Chondrocyte (in vitro differentiated cells): ENCODE measurements around the gene ZFYVE19. TPM values are rescaled to one million over a fixed set of nuclear protein-coding genes. Genes with fewer than 3 reads are reported as not detected.

ENCODE experiments used
- DNase-seq: peaks from one replicate; pipeline ENCODE4 v3.0.0; 2021; ENCODE audit warnings: mixed read lengths, low spot score
- H3K27ac Mint-ChIP-seq: one replicate; pipeline ENCODE4 v1.8.0; 2021; ENCODE audit warnings: mild to moderate bottlenecking, moderate library complexity, mixed read lengths; ENCODE audit not compliant: unreplicated experiment
- H3K27me3 Mint-ChIP-seq: 2 replicates; pipeline ENCODE4 v1.8.0; 2021; ENCODE audit warnings: low read depth, mixed read lengths
- H3K36me3 Mint-ChIP-seq: 2 replicates; pipeline ENCODE4 v1.8.0; 2021; ENCODE audit warnings: low read depth, mixed read lengths
- H3K4me1 Mint-ChIP-seq: 2 replicates; pipeline ENCODE4 v1.8.0; 2021; ENCODE audit warnings: low read depth, mild to moderate bottlenecking, mixed read lengths
- H3K4me3 Mint-ChIP-seq: one replicate; pipeline ENCODE4 v1.8.0; 2021; ENCODE audit warnings: mild to moderate bottlenecking, moderate library complexity, mixed read lengths; ENCODE audit not compliant: unreplicated experiment
- H3K9me3 Mint-ChIP-seq: 2 replicates; pipeline ENCODE4 v1.8.0; 2021; ENCODE audit warnings: low read depth, mixed read lengths
- total RNA-seq: library from RNA; stranded (reverse); gene quantifications from 3 replicates; pipeline ENCODE4 v1.2.1, GENCODE V29; 2021
- TF ChIP-seq, protein P1 (sequence below): fragments of 200-600 bp; sonication (generic); IDR thresholded peaks from 2 replicates; pipeline ENCODE4 v1.5.0; 2021; ENCODE audit warnings: antibody characterized with exemption, mild to moderate bottlenecking, moderate library complexity

Gene ZFYVE19
- total RNA-seq, 1 donor from 2014 or later, result 15.5 TPM

- Mint-ChIP-seq H3K36me3 (peaks cover 17% of the 10 kb centered on the region), H3K4me1 (peaks cover 20% of the 10 kb centered on the region), H3K27me3 (no peaks in the 10 kb centered on the region), H3K27ac (no peak overlapping the region), H3K4me3 (no peak overlapping the region), H3K9me3 (no peaks in the 10 kb centered on the region)
- no peak for DNase-seq
- TF ChIP-seq, protein P1, sequence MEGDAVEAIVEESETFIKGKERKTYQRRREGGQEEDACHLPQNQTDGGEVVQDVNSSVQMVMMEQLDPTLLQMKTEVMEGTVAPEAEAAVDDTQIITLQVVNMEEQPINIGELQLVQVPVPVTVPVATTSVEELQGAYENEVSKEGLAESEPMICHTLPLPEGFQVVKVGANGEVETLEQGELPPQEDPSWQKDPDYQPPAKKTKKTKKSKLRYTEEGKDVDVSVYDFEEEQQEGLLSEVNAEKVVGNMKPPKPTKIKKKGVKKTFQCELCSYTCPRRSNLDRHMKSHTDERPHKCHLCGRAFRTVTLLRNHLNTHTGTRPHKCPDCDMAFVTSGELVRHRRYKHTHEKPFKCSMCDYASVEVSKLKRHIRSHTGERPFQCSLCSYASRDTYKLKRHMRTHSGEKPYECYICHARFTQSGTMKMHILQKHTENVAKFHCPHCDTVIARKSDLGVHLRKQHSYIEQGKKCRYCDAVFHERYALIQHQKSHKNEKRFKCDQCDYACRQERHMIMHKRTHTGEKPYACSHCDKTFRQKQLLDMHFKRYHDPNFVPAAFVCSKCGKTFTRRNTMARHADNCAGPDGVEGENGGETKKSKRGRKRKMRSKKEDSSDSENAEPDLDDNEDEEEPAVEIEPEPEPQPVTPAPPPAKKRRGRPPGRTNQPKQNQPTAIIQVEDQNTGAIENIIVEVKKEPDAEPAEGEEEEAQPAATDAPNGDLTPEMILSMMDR, result no peak
Observed at GRCh38 chr15:40773496-40773895, 33.4 kb upstream of the ZFYVE19 start.

DNA sequence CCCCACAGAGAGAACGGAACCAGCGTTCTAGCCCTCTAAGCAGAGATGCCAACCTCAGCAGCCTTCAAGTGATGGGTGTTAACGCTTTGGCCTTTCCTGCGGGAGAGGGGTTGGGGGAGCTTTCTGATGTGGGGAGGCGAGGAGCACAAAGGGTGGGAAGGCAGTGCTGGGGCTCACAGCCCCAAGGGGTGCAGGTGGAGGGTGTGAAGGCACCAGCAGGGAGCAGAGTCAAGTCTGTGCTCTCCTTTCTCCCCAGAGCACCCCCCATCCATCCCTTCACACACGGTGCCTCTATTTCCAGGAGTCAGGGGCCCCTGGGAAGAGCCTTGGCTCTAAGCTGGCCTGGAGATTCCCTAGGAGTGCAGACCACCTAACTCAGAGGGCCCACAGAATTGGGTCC is 33.0 kb upstream of the ZFYVE19 start:
- DNase-seq, result no peak
- H3K4me1 Mint-ChIP-seq, result peaks cover 20% of the 10 kb centered on the region
- H3K27ac Mint-ChIP-seq, result no peak overlapping the region
- H3K9me3 Mint-ChIP-seq, result no peaks in the 10 kb centered on the region
- TF ChIP-seq, protein P1, result no peak
- H3K36me3 Mint-ChIP-seq, result peaks cover 17% of the 10 kb centered on the region
- H3K4me3 Mint-ChIP-seq, result no peak overlapping the region
- no peaks in the 10 kb centered on the region for H3K27me3 Mint-ChIP-seq

DNA sequence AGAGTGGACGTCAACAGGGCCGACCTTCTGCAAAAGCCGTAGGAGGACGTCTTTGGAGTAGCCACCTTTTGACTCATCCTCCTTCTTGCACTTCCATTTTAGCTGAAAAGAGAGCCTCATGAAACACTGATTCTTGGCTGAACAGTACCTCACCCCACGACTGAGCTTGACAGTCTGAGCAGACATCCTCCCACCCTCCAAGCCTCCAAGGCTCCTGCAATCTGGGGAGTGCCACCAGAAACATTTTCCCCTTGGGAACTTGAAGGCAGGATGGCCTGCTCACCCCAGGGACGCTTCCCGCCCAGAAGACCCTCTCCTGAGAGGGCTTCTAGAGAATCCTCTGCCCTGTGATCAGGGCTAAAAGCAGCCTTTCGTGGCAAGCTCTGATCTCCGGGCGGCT is 31.9 kb upstream of the ZFYVE19 start:
- H3K27ac Mint-ChIP-seq, result no peak overlapping the region
- no peak for DNase-seq
- H3K9me3 Mint-ChIP-seq, result no peaks in the 10 kb centered on the region
- H3K4me1 Mint-ChIP-seq, result peaks cover 12% of the 10 kb centered on the region
- TF ChIP-seq, protein P1, result no peak
- no peak overlapping the region for H3K4me3 Mint-ChIP-seq
- H3K36me3 Mint-ChIP-seq, result peaks cover 24% of the 10 kb centered on the region
- H3K27me3 Mint-ChIP-seq, result no peaks in the 10 kb centered on the region

GRCh38 chr15:40775740-40776536 is 31.0 kb upstream of the ZFYVE19 start:
- DNase-seq, result no peak
- H3K4me3 Mint-ChIP-seq, result no peak overlapping the region
- TF ChIP-seq, protein P1, result no peak
- H3K9me3 Mint-ChIP-seq, result no peaks in the 10 kb centered on the region
- H3K27ac Mint-ChIP-seq, result no peak overlapping the region
- no peaks in the 10 kb centered on the region for H3K27me3 Mint-ChIP-seq
- H3K4me1 Mint-ChIP-seq, result peaks cover 9% of the 10 kb centered on the region
- H3K36me3 Mint-ChIP-seq, result peaks cover 24% of the 10 kb centered on the region

DNA sequence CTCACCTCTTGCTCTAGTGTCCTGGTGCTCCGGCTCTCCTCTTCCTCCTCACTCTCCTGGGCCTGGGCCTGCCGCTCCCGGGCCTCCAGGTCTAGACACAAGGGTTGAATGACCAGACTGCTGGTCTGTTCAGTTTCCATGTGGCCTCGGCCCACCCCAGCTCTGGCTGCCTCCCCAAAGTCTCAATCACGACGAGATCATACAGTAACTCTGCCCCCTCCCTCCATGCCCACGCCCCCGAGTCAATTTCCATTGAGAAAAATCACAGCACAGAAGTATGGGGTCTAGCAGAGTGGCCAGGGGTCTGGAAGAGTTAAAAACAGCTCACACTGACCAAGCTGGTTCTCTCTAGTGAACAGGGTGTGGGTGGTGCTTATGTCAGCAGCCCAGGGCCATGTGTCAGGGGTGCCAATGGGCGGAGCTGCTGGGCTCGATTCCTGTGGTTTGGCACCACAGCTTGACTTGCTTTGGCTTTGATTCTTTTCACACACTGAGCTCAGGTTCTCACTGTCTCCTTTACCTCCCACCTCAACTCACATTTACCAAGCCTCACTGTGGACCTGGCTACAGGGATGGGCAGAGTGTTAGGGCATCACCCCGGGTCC is 30.2 kb upstream of the ZFYVE19 start:
- no peak for DNase-seq
- Mint-ChIP-seq H3K4me3 (no peak overlapping the region), H3K36me3 (peaks cover 22% of the 10 kb centered on the region), H3K27ac (peak overlapping the region; percentile 68), H3K4me1 (peaks cover 9% of the 10 kb centered on the region), H3K27me3 (no peaks in the 10 kb centered on the region), H3K9me3 (no peaks in the 10 kb centered on the region)
- TF ChIP-seq, protein P1, result no peak
